ENCODE measurements around the gene CDCA3. TPM values are rescaled to one million over a fixed set of nuclear protein-coding genes. Genes with fewer than 3 reads are reported as not detected.
A peak's percentile ranks its signal among the peaks of the same experiment; 100 is the strongest.

The CDCA3 gene
- polyA plus RNA-seq, 1 donor: 17.5 TPM

GRCh38 chr12:6832125-6832524 is 19.0 kb downstream of the CDCA3 start:
- DNase-seq (ENCODE audit: low read depth): no peak

GRCh38 chr12:6831450-6831995 is 19.6 kb downstream of the CDCA3 start:
- no peak for DNase-seq (ENCODE audit: low read depth)

DNA sequence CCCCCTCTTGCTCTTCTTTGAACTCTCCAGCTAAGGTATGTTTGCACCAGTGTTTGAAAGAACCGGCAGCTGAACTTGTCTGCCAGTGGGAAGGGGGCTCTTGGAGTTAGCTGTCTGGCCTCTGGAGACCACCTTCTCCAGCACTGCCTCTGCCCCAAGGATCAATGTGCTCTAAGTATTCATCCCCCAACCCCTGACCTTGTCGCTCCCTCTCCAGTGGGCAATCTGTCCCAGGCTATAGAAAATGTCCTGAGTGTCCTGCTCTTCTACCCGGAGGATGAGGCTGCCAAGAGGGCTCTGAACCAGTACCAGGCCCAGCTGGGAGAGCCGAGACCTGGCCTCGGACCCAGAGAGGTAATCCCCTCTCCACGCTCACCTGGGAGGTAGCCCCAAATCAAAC is 20.1 kb downstream of the CDCA3 start:
- no peak for DNase-seq (ENCODE audit: low read depth)

GRCh38 chr12:6830286-6830890 is 20.7 kb downstream of the CDCA3 start:
- DNase-seq (ENCODE audit: low read depth): no peak

GRCh38 chr12:6829536-6830220 is 21.4 kb downstream of the CDCA3 start:
- no peak for DNase-seq (ENCODE audit: low read depth)

DNA sequence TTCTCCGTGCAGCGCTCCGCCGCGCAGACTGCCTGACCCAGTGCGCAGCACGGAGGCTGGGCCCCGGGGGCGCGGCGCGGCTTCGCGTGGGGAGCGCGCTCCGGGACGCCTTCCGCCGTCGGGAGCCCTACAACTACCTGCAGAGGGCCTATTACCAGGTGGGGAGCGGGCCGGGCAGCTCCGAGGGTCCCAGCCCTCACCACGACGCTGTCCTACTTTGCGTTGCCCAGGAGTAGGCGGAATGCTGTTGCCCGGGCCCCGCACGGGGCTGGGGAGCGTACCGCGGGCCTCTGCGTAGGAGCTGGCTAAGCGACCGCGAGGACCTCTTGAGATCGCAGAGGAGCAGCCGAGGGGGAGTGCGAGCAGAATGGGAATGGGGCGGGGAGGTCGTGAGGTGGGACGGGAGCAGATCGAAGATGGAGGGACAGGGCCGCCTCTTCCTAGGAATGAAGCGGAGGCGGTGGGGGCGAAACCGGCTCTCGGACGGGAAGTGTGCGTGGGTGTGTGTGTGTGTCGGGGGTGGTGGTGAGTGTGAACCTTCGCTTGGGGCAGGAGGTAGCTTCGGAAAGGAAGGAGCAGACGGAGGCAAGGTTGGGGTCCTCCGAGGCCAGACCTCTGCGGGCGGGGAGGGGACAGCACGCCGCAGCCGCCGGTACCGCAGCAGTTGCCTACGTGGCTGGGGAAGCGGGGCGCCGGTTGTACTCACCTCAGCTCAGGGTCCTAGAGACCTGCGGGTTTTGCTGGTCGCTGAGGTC is 22.1 kb downstream of the CDCA3 start:
- no peak for DNase-seq (ENCODE audit: low read depth)

DNA sequence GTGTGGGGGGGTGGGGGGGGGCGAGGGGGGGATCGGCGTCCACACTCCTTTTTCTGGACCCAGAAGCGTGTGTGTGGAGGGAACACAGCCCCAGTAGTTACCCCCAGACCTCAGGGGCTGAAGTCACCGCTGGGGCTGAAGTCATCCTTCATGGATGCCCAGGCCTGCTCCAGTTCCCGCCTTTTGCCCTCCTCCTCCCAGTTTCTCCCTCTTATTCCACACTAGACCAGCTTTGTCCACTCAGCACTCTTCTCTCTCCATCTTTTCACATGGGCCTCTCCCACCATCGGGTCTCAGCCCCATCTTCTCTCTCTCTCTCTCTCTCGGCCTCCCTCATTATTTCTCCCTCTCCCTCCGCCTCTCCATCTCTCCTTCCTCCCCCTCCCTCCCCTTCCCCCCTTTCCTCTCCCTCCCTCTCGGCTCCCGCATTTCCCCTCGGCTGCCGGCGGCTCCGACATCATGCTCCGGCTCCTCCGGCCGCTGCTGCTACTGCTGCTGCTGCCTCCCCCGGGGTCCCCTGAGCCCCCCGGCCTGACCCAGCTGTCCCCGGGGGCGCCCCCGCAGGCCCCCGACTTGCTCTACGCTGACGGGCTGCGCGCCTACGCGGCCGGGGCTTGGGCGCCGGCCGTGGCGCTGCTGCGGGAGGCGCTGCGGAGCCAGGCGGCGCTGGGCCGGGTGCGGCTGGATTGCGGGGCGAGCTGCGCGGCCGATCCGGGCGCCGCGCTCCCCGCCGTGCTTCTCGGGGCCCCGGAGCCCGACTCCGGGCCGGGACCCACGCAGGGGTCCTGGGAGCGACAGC is 22.9 kb downstream of the CDCA3 start, which contains the start of gene P3H3:
Gene P3H3, plus strand, starts transcription at position 426 of the 799 bp plus-strand sequence. Its CDS starts 34 bp downstream, at position 460.
- peak; percentile 29 for DNase-seq (ENCODE audit: low read depth)

- peak; percentile 32 for DNase-seq (ENCODE audit: low read depth)
Measured at GRCh38 chr12:6827437-6827911, 23.6 kb downstream of the CDCA3 start.

DNA sequence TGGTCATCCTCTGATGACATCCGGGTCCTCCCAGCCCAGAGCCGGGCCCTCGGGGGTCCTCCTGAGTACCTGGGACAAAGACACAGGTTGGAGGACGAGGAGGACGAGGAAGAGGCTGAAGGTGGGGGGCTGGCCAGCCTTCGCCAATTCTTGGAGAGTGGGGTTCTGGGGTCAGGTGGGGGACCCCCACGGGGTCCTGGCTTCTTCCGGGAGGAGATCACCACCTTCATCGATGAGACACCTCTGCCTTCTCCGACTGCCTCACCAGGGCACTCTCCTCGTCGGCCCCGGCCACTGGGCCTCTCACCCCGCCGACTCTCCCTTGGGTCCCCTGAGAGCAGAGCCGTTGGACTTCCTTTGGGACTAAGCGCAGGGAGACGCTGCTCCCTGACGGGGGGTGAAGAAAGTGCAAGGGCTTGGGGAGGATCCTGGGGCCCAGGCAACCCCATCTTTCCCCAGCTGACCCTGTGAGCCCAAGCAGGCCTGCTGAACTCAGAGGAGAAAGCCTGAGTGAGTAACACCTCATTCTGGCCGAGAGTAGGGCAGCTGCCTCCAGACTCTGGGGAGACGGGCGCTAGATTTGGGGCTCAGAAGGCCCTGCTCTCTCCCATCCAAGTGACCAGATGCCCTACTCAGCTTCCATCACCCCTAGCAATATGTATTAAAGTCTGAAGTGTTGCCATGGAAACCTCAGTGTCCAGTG is 24.2 kb downstream of the CDCA3 start:
- DNase-seq (ENCODE audit: low read depth): no peak

DNA sequence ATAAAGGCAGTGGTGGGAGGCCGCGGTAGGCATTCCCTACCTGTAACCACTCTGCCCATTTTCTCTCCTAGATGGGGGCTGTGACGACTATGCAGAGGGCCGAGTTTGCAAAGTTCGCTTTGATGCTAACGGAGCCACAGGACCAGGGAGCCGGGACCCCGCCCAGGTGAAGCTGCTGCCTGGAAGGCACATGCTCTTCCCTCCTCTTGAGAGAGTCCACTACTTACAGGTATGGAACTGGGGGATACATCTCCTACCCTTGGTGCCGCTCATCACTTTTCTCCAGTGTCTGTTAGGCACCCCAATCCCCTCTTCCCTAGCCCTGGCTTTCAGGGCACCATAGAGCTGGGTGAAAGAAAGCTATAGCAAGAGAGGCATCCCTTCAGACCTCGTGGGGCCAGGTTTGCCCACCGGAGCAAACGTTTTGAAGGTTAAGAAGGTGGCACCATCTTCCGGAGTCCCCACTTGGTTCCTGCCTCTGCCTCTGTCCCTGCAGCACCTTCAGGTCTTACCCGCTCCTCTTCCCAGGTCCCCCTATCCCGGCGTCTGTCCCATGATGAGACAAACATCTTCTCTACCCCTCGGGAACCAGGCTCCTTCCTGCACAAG is 24.9 kb downstream of the CDCA3 start:
- DNase-seq (ENCODE audit: low read depth): no peak

DNA sequence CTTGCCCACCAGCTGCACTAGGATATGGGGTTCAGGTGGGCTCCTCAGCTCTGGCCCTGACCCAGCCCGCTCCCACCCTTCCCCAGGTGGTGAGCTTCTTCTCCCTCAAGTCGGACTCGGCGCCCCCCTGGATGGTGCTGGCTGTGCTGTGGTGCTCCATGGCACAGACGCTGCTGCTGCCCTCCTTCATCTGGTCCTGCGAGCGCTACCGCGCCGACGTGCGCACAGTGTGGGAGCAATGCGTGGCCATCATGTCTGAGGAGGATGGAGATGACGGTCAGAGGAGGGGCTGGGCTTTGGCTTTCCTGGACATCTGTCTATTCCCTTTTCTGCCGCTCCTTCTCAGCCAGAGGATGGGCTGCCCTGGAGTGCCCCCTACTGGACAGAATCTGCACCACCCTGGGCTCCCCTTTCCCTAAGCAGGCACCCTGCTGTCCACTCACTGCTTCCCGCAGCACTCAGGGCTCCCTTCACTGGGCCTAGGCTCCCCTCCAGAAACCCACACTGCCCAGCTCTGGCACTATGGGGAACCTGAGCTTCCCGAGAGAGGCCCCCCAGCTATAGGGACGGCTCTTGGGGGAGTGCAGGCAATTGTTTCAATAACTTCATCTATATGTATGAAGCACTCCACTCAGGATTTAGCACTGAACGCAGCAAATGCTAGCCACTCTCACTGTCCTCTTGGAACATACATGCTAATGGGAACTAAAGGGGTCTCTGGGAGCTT is 25.5 kb downstream of the CDCA3 start:
- peak; percentile 78 for DNase-seq (ENCODE audit: low read depth)

DNA sequence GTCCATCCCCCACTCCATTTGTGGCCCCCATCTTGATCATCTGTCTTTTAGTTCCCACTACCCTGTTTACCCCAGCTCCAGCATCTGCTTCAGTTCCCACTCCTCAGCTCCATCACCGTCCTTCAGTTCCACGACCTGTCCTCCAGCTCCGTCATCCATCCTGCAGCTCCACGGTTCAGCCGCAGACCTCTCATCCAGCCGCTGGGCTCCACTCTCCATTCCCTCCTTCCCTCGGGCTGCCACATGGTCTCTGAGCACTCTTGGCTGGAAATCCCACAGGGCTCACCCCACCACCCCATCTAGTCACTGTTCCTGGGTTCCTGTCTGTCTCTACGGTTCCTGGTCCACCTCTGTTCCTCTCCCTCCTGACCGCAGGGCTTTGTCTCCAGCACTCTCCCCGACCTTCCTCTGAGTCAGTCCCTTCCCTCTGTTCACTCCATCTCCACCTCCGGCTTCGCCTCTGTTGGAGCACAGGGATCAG is 26.1 kb downstream of the CDCA3 start:
- DNase-seq (ENCODE audit: low read depth): no peak

- no peak for DNase-seq (ENCODE audit: low read depth)
Measured at GRCh38 chr12:6824085-6824775, 26.9 kb downstream of the CDCA3 start.

DNA sequence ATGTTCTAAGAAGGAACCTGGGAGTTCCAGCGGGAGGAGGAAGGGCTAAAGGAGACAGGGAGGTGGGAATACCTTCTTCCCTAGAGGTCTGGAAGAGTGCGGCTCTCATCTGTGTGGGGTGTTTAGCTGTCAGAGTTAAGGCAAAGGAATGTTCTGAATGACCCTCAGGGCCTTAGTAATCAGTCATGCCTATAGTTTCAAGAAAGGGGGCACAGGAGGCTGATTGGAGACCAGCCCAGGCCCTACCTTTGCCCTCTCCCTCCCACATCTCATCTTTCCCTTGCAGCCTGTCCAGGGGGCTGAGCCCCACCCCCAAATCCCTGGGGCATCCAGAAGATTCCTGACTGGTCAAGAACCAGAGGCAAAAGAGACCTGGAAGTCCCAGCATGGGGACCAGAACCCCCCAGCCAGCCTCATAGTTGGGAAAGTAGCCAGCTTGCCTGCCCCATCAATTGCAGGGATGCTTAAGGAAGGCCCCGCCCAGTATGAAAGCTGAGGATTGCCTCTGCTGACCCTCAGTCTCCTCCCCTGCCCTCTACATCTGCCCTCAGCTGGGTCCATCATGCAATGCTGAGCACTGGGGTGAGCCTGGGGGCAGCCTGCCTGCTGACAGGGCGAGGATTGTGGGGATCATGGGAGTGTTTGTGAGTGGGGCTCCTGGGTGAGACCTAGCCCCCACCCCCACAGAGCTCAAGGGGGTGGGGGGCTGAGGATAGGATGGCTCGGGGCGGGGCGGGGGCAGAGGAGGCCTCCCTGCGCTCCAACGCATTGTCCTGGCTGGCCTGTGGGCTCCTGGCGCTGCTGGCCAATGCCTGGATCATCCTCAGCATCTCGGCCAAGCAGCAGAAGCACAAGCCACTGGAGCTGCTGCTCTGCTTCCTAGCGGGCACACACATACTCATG is 27.7 kb downstream of the CDCA3 start:
- no peak for DNase-seq (ENCODE audit: low read depth)

- DNase-seq (ENCODE audit: low read depth): no peak
Measured at GRCh38 chr12:6822426-6823135, 28.5 kb downstream of the CDCA3 start.

- no peak for DNase-seq (ENCODE audit: low read depth)
Measured at GRCh38 chr12:6821591-6822425, 29.3 kb downstream of the CDCA3 start, which contains the start of gene GPR162. TSS of gene GPR162 (plus strand) at chr12:6821821. CDS start at chr12:6823899, 2,078 bp downstream.

Measured in forelimb muscle (tissue), 1 donor.